Ectodermal cell (in vitro differentiated cells): ENCODE data around the gene MTHFSD.
A peak's percentile ranks its signal among the peaks of the same experiment; 100 is the strongest.

ENCODE experiments used
- H3K27ac ChIP-seq: 2 replicates; pipeline ENCODE4 v1.7.0; 2013; ENCODE audit warnings: mild to moderate bottlenecking, low read depth, low read length; ENCODE audit not compliant: insufficient read depth, poor library complexity, severe bottlenecking
- H3K27me3 ChIP-seq: 2 replicates; pipeline ENCODE4 v1.7.0; 2013; ENCODE audit warnings: mild to moderate bottlenecking, low read length; ENCODE audit not compliant: insufficient read depth, control insufficient read depth, poor library complexity, severe bottlenecking
- H3K36me3 ChIP-seq: one replicate; pipeline ENCODE4 v1.7.0; 2013; ENCODE audit warnings: low read length; ENCODE audit not compliant: control insufficient read depth, insufficient read depth
- H3K4me1 ChIP-seq: one replicate; pipeline ENCODE4 v1.7.0; 2013; ENCODE audit warnings: low read length; ENCODE audit not compliant: control insufficient read depth, insufficient read depth
- H3K4me3 ChIP-seq: 2 replicates; pipeline ENCODE4 v1.7.0; 2013; ENCODE audit warnings: low read depth, low read length, control low read depth; ENCODE audit not compliant: insufficient read depth
- H3K9me3 ChIP-seq: 2 replicates; pipeline ENCODE4 v1.7.0; 2013; ENCODE audit warnings: mild to moderate bottlenecking, low read length, moderate library complexity; ENCODE audit not compliant: control insufficient read depth
- WGBS, 2 experiments: methylation state at CpG; one replicate each; pipeline ENCODE4 v1.1.7; 2013; ENCODE audit warnings: missing lambda C conversion rate in 2 of 2; 5-methylcytosine and 5-hydroxymethylcytosine counted together

MTHFSD gene

GRCh38 chr16:86568677-86569623 lies 13.9 kb upstream of the MTHFSD start:
- Histone ChIP-seq H3K4me1 (peaks cover 7% of the 10 kb centered on the region), H3K9me3 (no peaks in the 10 kb centered on the region), H3K36me3 (no peaks in the 10 kb centered on the region), H3K27me3 (peaks cover 100% of the 10 kb centered on the region), H3K27ac (no peak overlapping the region), H3K4me3 (peak overlapping the region; percentile 34)
- 3% methylated on average over 32 of the region's 33 CpGs for WGBS, 2 experiments

DNA sequence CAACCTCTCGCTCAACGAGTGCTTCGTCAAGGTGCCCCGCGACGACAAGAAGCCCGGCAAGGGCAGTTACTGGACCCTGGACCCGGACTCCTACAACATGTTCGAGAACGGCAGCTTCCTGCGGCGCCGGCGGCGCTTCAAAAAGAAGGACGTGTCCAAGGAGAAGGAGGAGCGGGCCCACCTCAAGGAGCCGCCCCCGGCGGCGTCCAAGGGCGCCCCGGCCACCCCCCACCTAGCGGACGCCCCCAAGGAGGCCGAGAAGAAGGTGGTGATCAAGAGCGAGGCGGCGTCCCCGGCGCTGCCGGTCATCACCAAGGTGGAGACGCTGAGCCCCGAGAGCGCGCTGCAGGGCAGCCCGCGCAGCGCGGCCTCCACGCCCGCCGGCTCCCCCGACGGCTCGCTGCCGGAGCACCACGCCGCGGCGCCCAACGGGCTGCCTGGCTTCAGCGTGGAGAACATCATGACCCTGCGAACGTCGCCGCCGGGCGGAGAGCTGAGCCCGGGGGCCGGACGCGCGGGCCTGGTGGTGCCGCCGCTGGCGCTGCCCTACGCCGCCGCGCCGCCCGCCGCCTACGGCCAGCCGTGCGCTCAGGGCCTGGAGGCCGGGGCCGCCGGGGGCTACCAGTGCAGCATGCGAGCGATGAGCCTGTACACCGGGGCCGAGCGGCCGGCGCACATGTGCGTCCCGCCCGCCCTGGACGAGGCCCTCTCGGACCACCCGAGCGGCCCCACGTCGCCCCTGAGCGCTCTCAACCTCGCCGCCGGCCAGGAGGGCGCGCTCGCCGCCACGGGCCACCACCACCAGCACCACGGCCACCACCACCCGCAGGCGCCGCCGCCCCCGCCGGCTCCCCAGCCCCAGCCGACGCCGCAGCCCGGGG lies 12.9 kb upstream of the MTHFSD start:
- no peak overlapping the region for H3K27ac ChIP-seq
- peaks cover 100% of the 10 kb centered on the region for H3K27me3 ChIP-seq
- H3K9me3 ChIP-seq: no peaks in the 10 kb centered on the region
- H3K4me1 ChIP-seq: peaks cover 7% of the 10 kb centered on the region
- no peaks in the 10 kb centered on the region for H3K36me3 ChIP-seq
- peak overlapping the region; percentile 34 for H3K4me3 ChIP-seq
- WGBS, 2 experiments: 1% methylated on average over 116 of the region's 116 CpGs

DNA sequence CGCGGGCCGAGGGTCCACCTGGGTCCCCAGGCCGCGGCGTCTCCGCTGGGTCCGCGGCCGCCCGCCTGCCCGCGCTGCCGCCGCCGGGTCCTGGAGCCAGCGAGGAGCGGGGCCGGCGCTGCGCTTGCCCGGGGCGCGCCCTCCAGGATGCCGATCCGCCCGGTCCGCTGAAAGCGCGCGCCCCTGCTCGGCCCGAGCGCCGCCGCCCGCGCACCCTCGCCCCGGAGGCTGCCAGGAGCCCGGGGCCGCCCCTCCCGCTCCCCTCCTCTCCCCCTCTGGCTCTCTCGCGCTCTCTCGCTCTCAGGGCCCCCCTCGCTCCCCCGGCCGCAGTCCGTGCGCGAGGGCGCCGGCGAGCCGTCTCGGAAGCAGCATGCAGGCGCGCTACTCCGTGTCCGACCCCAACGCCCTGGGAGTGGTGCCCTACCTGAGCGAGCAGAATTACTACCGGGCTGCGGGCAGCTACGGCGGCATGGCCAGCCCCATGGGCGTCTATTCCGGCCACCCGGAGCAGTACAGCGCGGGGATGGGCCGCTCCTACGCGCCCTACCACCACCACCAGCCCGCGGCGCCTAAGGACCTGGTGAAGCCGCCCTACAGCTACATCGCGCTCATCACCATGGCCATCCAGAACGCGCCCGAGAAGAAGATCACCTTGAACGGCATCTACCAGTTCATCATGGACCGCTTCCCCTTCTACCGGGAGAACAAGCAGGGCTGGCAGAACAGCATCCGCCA lies 12.1 kb upstream of the MTHFSD start:
- WGBS, 2 experiments: 1% methylated on average over 88 of the region's 88 CpGs

GRCh38 chr16:86566601-86566965 lies 11.5 kb upstream of the MTHFSD start, which contains the start of gene FOXC2:
Gene FOXC2, plus strand, starts transcription at chr16:86566829. Its CDS starts 507 bp downstream, at chr16:86567336.
- peak within 1 kb of the TSS; percentile 20 for H3K4me3 ChIP-seq
- WGBS, 2 experiments: 0% methylated on average over 30 of the region's 30 CpGs
- peaks cover 7% of the 10 kb centered on the region for H3K4me1 ChIP-seq
- H3K27ac ChIP-seq: no peak within 1 kb of the TSS
- H3K9me3 ChIP-seq: no peaks in the 10 kb centered on the region
- H3K27me3 ChIP-seq: peaks cover 90% of the 10 kb centered on the region
- H3K36me3 ChIP-seq: no peaks in the 10 kb centered on the region

More for the DNA sequence above, 12.1 kb upstream of the MTHFSD start:
- Histone ChIP-seq H3K27ac (no peak overlapping the region), H3K27me3 (peaks cover 95% of the 10 kb centered on the region), H3K36me3 (no peaks in the 10 kb centered on the region), H3K9me3 (no peaks in the 10 kb centered on the region), H3K4me1 (peaks cover 7% of the 10 kb centered on the region), H3K4me3 (peak overlapping the region; percentile 20)

- WGBS, 2 experiments: 1% methylated on average over 50 to 53 of the region's 53 CpGs
- H3K27me3 ChIP-seq: peaks cover 83% of the 10 kb centered on the region
Observed at GRCh38 chr16:86565644-86566511, 10.8 kb upstream of the MTHFSD start.

GRCh38 chr16:86565181-86565631 lies 10.2 kb upstream of the MTHFSD start:
- Histone ChIP-seq H3K9me3 (no peaks in the 10 kb centered on the region), H3K36me3 (no peaks in the 10 kb centered on the region), H3K4me3 (no peak overlapping the region), H3K27ac (no peak overlapping the region), H3K4me1 (peaks cover 7% of the 10 kb centered on the region), H3K27me3 (peaks cover 76% of the 10 kb centered on the region)
- 6 to 8% methylated on average over 15 to 16 of the region's 16 CpGs for WGBS, 2 experiments

More at GRCh38 chr16:86565644-86566511, 10.8 kb upstream of the MTHFSD start:
- no peaks in the 10 kb centered on the region for H3K9me3 ChIP-seq
- H3K4me1 ChIP-seq: peaks cover 7% of the 10 kb centered on the region
- H3K36me3 ChIP-seq: no peaks in the 10 kb centered on the region
- H3K27ac ChIP-seq: no peak overlapping the region
- no peak overlapping the region for H3K4me3 ChIP-seq

DNA sequence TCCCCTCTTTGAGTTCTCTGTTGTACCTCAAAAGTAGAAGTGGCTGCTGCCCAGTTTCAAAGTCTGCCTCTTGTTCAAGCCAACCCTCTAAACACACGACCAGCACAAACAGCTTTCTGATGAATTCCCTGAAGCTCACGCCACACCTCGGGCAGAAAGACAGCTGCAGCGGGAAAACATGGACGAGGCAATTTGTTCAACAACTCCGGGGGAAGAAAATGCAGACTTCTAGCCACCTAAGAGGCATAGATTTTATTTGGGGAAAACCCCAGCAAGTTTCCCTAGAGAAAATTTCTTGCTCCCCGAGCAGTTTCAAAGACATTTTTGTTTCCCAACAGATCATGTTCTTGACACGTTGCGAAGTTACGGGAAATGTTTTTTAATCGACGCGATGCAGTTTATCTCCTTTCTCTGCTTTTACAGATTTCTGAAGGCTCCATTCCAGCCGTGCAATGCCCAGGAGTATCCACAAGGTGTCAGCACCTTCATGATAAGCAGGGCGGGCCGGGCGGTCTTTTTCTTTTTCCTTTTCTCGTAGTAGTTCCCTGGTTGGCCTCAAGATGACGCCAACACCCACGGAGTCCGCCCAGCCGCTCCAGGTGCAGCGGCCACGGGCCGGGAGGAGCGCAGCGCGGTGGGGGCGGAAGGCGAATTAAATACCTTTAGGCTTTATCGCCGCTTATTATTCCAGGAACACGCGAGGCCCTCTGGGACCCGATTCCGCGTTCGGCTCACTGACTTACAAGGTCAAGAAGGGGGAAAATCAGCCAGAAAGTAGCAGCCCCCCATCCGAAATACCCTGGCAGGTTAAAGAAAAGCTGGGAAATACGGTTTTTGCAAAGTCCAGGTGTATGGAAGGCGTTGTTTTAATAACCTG lies 8.7 kb upstream of the MTHFSD start:
- Histone ChIP-seq H3K4me1 (peaks cover 7% of the 10 kb centered on the region), H3K9me3 (no peaks in the 10 kb centered on the region), H3K4me3 (peak overlapping the region; percentile 5), H3K27ac (no peak overlapping the region), H3K36me3 (no peaks in the 10 kb centered on the region), H3K27me3 (peaks cover 61% of the 10 kb centered on the region)
- WGBS, 2 experiments: 2% methylated on average over 41 of the region's 41 CpGs

GRCh38 chr16:86562356-86562755 lies 7.3 kb upstream of the MTHFSD start:
- WGBS, 2 experiments: 74 to 75% methylated on average over 5 of the region's 6 CpGs

More at GRCh38 chr16:86562356-86562755, 7.3 kb upstream of the MTHFSD start:
- H3K27me3 ChIP-seq: peaks cover 55% of the 10 kb centered on the region
- H3K9me3 ChIP-seq: no peaks in the 10 kb centered on the region
- H3K36me3 ChIP-seq: no peaks in the 10 kb centered on the region
- H3K4me3 ChIP-seq: no peak overlapping the region
- H3K27ac ChIP-seq: no peak overlapping the region
- H3K4me1 ChIP-seq: peaks cover 7% of the 10 kb centered on the region
